H9 (cell line): Measurements from ENCODE around the gene KAZN. TPM values are rescaled to one million over a fixed set of nuclear protein-coding genes. Genes with fewer than 3 reads are reported as not detected.

Experiments used
- DNase-seq: peaks from one replicate; pipeline ENCODE4 v3.0.0-alpha.2; 2017
- H2AFZ ChIP-seq: one replicate; pipeline ENCODE4 v1.6.1; 2013; ENCODE audit warnings: mild to moderate bottlenecking, low read length, control low read depth, moderate library complexity
- H2AK5ac ChIP-seq: 2 replicates; pipeline ENCODE4 v1.6.1; 2013; ENCODE audit warnings: low read length, control low read depth, mixed read lengths; ENCODE audit not compliant: insufficient read length
- H2BK120ac ChIP-seq: one replicate; pipeline ENCODE4 v1.6.1; 2013; ENCODE audit warnings: low read depth, mild to moderate bottlenecking, low read length, control low read depth, inconsistent platforms; ENCODE audit not compliant: poor library complexity, severe bottlenecking
- H2BK12ac ChIP-seq: 2 replicates; pipeline ENCODE4 v1.6.1; 2013; ENCODE audit warnings: low read length, control low read depth, mixed read lengths, low read depth; ENCODE audit not compliant: insufficient read length
- H2BK15ac ChIP-seq: 2 replicates; pipeline ENCODE4 v1.6.1; 2013; ENCODE audit warnings: low read depth, low read length, control low read depth
- H2BK20ac ChIP-seq: one replicate; pipeline ENCODE4 v1.6.1; 2013; ENCODE audit warnings: low read depth, mild to moderate bottlenecking, low read length, control low read depth, inconsistent platforms; ENCODE audit not compliant: poor library complexity, severe bottlenecking
- H2BK5ac ChIP-seq: 2 replicates; pipeline ENCODE4 v1.6.1; 2013; ENCODE audit warnings: low read length, control low read depth, mixed read lengths; ENCODE audit not compliant: insufficient read length
- H3K14ac ChIP-seq: 2 replicates; pipeline ENCODE4 v1.6.1; 2013; ENCODE audit warnings: low read length, control low read depth; ENCODE audit not compliant: insufficient read depth
- H3K18ac ChIP-seq: 2 replicates; pipeline ENCODE4 v1.6.1; 2013; ENCODE audit warnings: low read depth, mild to moderate bottlenecking, mixed read lengths, low read length, control low read depth; ENCODE audit not compliant: insufficient read length
- H3K23ac ChIP-seq: 2 replicates; pipeline ENCODE4 v1.6.1; 2013; ENCODE audit warnings: low read length, control low read depth, mixed read lengths, low read depth; ENCODE audit not compliant: insufficient read length
- H3K23me2 ChIP-seq: 2 replicates; pipeline ENCODE4 v1.6.1; 2013; ENCODE audit warnings: low read depth, mild to moderate bottlenecking, mixed read lengths, low read length, control low read depth; ENCODE audit not compliant: insufficient read length, poor library complexity, severe bottlenecking
- H3K27ac ChIP-seq: 2 replicates; pipeline ENCODE4 v1.5.1; 2013; ENCODE audit warnings: low read length, control low read depth, mixed read lengths, low read depth; ENCODE audit not compliant: insufficient read length
- H3K27me3 ChIP-seq: 2 replicates; pipeline ENCODE4 v1.6.1; 2013; ENCODE audit warnings: low read length, control low read depth, inconsistent platforms; ENCODE audit not compliant: insufficient read depth
- H3K4ac ChIP-seq: 2 replicates; pipeline ENCODE4 v1.6.1; 2013; ENCODE audit warnings: low read depth, mild to moderate bottlenecking, control low read depth, inconsistent platforms, low read length, moderate library complexity
- H3K4me1 ChIP-seq: 2 replicates; pipeline ENCODE4 v1.6.1; 2013; ENCODE audit warnings: low read length, control low read depth, inconsistent platforms; ENCODE audit not compliant: insufficient read depth
- H3K4me2 ChIP-seq: 2 replicates; pipeline ENCODE4 v1.6.1; 2013; ENCODE audit warnings: low read length, control low read depth, mixed read lengths; ENCODE audit not compliant: insufficient read length, insufficient read depth
- H3K56ac ChIP-seq: 2 replicates; pipeline ENCODE4 v1.6.1; 2013; ENCODE audit warnings: low read depth, mild to moderate bottlenecking, mixed read lengths, low read length, control low read depth; ENCODE audit not compliant: insufficient read length
- H3K79me1 ChIP-seq: 2 replicates; pipeline ENCODE4 v1.6.1; 2013; ENCODE audit warnings: low read depth, mild to moderate bottlenecking, moderate library complexity, low read length, control low read depth, inconsistent platforms; ENCODE audit not compliant: insufficient read depth, poor library complexity, severe bottlenecking
- H3K79me2 ChIP-seq: 2 replicates; pipeline ENCODE4 v1.6.1; 2013; ENCODE audit warnings: low read length, control low read depth, inconsistent platforms; ENCODE audit not compliant: insufficient read depth
- H3K9ac ChIP-seq: 2 replicates; pipeline ENCODE4 v1.6.1; 2013; ENCODE audit warnings: low read length, control low read depth, mixed read lengths; ENCODE audit not compliant: insufficient read length; ENCODE audit errors: extremely low read depth
- H3K9me3 ChIP-seq: one replicate; pipeline ENCODE4 v1.6.1; 2013; ENCODE audit warnings: low read depth, low read length, inconsistent platforms; ENCODE audit not compliant: control insufficient read depth
- H3T11ph ChIP-seq: one replicate; pipeline ENCODE4 v1.6.1; 2013; ENCODE audit warnings: mild to moderate bottlenecking, low read length, control low read depth, inconsistent platforms
- H4K20me1 ChIP-seq: one replicate; pipeline ENCODE4 v1.6.1; 2013; ENCODE audit not compliant: control insufficient read depth, insufficient read length, insufficient read depth
- H4K5ac ChIP-seq: 2 replicates; pipeline ENCODE4 v1.6.1; 2013; ENCODE audit warnings: low read depth, mild to moderate bottlenecking, mixed read lengths, low read length, control low read depth; ENCODE audit not compliant: insufficient read length
- H4K8ac ChIP-seq: replicated peaks from 2 replicates; pipeline ENCODE4 v1.6.1; 2013; ENCODE audit warnings: low read length, control low read depth, mixed read lengths, low read depth; ENCODE audit not compliant: insufficient read length
- H4K91ac ChIP-seq: 2 replicates; pipeline ENCODE4 v1.6.1; 2013; ENCODE audit warnings: low read depth, mild to moderate bottlenecking, moderate library complexity, mixed read lengths, low read length, control low read depth; ENCODE audit not compliant: insufficient read length
- H3K27ac Mint-ChIP-seq, 3 experiments: 2 replicates in 2 of 3; 3 replicates in 1 of 3; pipeline ENCODE4 v1.8.0; 2020 to 2021; ENCODE audit warnings: mixed read lengths in 3 of 3, mild to moderate bottlenecking in 1 of 3, moderate library complexity in 1 of 3
- H3K27me3 Mint-ChIP-seq: 2 replicates; pipeline ENCODE4 v1.8.0; 2021; ENCODE audit warnings: low read depth, mild to moderate bottlenecking, moderate library complexity, mixed read lengths
- H3K36me3 Mint-ChIP-seq, 3 experiments: 2 replicates in 2 of 3; 3 replicates in 1 of 3; pipeline ENCODE4 v1.8.0; 2020 to 2021; ENCODE audit warnings: low read depth in 3 of 3, mixed read lengths in 3 of 3; ENCODE audit not compliant: insufficient read depth in 1 of 3
- H3K4me1 Mint-ChIP-seq, 2 experiments: 2 replicates each; pipeline ENCODE4 v1.8.0; 2020; ENCODE audit warnings: mixed read lengths in 2 of 2
- H3K4me3 Mint-ChIP-seq, 2 experiments: 2 replicates in 1 of 2; 3 replicates in 1 of 2; pipeline ENCODE4 v1.8.0; 2020 to 2021; ENCODE audit warnings: mild to moderate bottlenecking in 2 of 2, mixed read lengths in 2 of 2, moderate library complexity in 1 of 2
- H3K9me3 Mint-ChIP-seq, 2 experiments: 2 replicates in 1 of 2; 3 replicates in 1 of 2; pipeline ENCODE4 v1.8.0; 2020; ENCODE audit warnings: mild to moderate bottlenecking in 2 of 2, mixed read lengths in 2 of 2, moderate library complexity in 1 of 2
- WGBS: extraction: QIAGEN DNeasy Blood & Tissue Kit; methylation state at CpG from one replicate; pipeline ENCODE4 v1.1.7; 2013; ENCODE audit warnings: missing lambda C conversion rate, low lambda C conversion rate, mixed read lengths; ENCODE audit not compliant: insufficient read length; ENCODE audit errors: extremely low coverage; 5-methylcytosine and 5-hydroxymethylcytosine counted together
- total RNA-seq: library from RNA; stranded (reverse); gene quantifications from 2 replicates; pipeline ENCODE4 v1.2.1, GENCODE V29; 2021
- TF ChIP-seq, protein P1 (sequence below): fragments of 200-600 bp; sonication (generic); conservative IDR thresholded peaks from 3 replicates; pipeline ENCODE4 v1.8.0; 2021; ENCODE audit warnings: antibody characterized with exemption, mild to moderate bottlenecking

The KAZN gene
- total RNA-seq, 1 experiment from 2014 or later, result 7.6 TPM

DNA sequence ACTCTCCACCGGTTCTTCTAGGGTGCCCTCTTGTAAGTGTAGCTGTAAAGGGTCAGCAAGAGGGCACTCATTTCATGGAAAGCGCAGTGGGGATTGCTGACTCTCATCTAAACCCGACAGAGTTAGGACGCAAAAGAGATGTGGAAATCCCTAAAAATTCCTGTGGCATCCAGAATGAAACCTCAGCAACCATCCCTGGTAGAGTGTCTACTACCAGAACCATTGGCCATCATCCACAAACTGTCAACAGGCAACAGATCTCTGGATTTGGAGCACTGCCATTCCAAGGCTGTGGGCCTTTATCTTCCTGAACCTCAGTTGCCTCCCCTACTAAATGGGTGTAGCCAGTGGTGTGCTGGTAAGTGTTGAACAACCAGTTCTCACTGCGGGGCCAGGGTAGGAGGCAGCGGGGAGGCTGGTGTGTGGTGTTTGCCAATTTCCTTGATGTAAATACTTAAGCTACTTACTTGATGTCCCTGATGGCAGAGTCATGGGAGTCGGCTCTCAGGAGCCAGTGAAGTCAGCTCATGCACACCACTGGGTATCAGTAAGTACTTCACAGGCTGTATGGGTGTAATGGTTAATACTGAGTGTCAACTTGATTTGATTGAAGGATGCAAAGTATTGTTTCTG lies 195.8 kb downstream of the KAZN start:
- no peak overlapping the region for H3K14ac ChIP-seq
- no CpG with 5 or more reads among the region's 7 CpGs for WGBS
- H3K4ac ChIP-seq, result no peak overlapping the region
- H4K91ac ChIP-seq, result no peak overlapping the region
- DNase-seq, result no peak
- no peak overlapping the region for H4K8ac ChIP-seq
- Mint-ChIP-seq H3K27ac (peak overlapping the region in 1 of 3 experiments; percentile 39; a peak in 1 of 7 replicates), H3K4me1 (peaks cover 3 to 6% of the 10 kb centered on the region in 2 experiments), H3K9me3 (no peaks in the 10 kb centered on the region), H3K27me3 (no peaks in the 10 kb centered on the region), H3K4me3 (no peak overlapping the region), H3K36me3 (no peaks in the 10 kb centered on the region; a peak in 1 of 7 replicates)
- H3K79me1 ChIP-seq, result no peaks in the 10 kb centered on the region
- H3T11ph ChIP-seq, result no peak overlapping the region
- no peak overlapping the region for H3K56ac ChIP-seq
- H3K27ac ChIP-seq, result no peak overlapping the region
- H3K4me1 ChIP-seq, result no peaks in the 10 kb centered on the region
- H3K4me2 ChIP-seq, result no peak overlapping the region
- H2AK5ac ChIP-seq, result no peak overlapping the region
- H3K9ac ChIP-seq, result no peak overlapping the region
- H4K20me1 ChIP-seq, result no peaks in the 10 kb centered on the region
- no peak overlapping the region for H2BK120ac ChIP-seq
- no peak overlapping the region for H4K5ac ChIP-seq
- no peaks in the 10 kb centered on the region for H3K79me2 ChIP-seq
- H2AFZ ChIP-seq, result no peak overlapping the region
- H3K18ac ChIP-seq, result no peak overlapping the region
- no peak overlapping the region for H2BK20ac ChIP-seq
- TF ChIP-seq, protein P1, sequence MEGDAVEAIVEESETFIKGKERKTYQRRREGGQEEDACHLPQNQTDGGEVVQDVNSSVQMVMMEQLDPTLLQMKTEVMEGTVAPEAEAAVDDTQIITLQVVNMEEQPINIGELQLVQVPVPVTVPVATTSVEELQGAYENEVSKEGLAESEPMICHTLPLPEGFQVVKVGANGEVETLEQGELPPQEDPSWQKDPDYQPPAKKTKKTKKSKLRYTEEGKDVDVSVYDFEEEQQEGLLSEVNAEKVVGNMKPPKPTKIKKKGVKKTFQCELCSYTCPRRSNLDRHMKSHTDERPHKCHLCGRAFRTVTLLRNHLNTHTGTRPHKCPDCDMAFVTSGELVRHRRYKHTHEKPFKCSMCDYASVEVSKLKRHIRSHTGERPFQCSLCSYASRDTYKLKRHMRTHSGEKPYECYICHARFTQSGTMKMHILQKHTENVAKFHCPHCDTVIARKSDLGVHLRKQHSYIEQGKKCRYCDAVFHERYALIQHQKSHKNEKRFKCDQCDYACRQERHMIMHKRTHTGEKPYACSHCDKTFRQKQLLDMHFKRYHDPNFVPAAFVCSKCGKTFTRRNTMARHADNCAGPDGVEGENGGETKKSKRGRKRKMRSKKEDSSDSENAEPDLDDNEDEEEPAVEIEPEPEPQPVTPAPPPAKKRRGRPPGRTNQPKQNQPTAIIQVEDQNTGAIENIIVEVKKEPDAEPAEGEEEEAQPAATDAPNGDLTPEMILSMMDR, result no peak
- H3K23ac ChIP-seq, result no peak overlapping the region
- no peak overlapping the region for H2BK12ac ChIP-seq
- no peaks in the 10 kb centered on the region for H3K27me3 ChIP-seq
- H2BK5ac ChIP-seq, result no peak overlapping the region
- no peaks in the 10 kb centered on the region for H3K23me2 ChIP-seq
- H3K9me3 ChIP-seq, result no peaks in the 10 kb centered on the region
- H2BK15ac ChIP-seq, result no peak overlapping the region; the same call in 1 of the 2 replicates
